CMK (cell line): ENCODE results near the gene NR4A2.

Source experiments
- DNase-seq: peaks from one replicate; pipeline ENCODE4 v3.0.0-alpha.2; 2010; ENCODE audit warnings: low read depth

Gene NR4A2

DNA sequence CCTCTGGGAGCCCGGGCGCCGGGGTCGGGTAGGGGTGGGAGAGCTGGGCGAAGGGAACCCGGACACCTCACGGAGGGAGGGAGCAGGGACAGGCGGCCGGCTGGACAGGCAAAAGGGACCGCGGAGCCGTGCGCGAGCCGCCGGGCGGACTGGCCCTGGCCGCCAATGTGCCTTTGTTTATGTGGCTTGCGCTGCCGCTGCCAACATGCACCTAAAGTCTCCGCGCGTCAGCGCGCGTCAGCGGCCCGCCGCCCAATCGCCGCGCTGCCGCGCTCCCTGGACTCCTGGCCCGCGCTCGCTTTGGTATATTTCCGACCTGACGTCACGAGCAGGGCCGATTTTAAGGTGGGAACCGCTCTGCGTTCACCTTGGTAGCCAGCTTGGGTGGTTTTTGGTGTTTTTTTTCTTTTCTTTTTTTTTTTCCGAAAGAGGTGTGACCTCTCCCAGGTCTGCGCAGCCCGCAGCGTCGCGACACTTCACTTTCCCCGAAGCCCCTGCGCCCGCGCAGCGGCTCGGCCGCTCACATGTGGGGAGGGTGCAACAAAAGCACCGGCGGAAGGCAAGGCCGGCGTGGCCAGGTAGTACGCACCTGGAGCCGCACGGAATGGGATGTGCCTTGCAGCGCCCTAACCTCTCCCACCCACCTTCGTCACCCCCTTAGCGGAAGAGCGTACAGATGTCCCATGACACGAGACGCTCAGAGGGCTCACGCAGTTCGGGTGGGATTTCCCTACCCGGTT lies at the start of gene NR4A2:
NR4A2 (minus strand) TSS at position 188 of the 740 bp plus-strand sequence. CDS start 2,535 bp downstream, outside the sequence.
- no peak for DNase-seq

DNA sequence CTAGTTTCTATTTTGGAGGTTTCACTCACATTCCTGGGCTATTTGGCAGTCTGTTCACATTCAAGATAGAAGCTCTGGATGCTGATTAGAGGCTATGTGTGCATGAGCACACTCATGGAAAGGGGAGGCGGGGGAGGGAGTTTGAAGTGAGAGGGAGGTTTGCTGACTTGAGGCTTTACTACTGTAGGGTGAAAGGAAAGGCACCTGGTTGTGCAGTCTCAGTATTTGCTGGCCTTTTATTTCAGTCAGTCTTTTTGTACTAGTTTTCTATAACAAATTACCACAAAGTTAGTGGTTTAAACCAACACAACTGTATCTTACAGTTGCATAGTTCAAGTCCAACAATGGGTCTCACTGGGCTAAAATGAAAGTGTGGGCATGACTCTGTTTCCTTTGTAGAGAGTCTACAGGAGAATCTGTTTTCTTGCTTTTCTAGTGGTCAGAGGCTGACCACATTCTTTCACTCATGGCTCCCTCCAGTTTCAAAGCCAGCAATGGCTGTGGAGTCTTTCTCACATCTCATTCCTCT lies 47.7 kb upstream of the NR4A2 start:
- DNase-seq: no peak

DNA sequence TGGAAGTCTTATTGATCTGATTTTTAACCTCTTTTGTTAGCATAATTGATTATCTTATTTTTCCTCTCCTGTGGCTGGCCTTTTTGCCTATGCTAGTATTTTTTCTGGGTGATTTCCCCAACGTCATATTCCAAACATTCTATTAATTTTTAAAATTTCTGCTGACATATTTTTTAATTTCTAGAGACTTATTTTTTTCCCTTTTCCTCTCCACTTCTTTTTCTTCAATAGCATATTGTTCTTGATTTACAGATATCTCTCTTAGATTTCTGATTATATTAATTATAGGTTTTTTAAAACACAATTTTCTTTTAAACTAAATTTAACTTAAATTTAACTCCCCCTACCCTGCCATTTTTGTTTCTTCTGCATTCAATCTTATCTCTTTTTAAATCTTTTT lies 47.2 kb upstream of the NR4A2 start:
- no peak for DNase-seq

DNA sequence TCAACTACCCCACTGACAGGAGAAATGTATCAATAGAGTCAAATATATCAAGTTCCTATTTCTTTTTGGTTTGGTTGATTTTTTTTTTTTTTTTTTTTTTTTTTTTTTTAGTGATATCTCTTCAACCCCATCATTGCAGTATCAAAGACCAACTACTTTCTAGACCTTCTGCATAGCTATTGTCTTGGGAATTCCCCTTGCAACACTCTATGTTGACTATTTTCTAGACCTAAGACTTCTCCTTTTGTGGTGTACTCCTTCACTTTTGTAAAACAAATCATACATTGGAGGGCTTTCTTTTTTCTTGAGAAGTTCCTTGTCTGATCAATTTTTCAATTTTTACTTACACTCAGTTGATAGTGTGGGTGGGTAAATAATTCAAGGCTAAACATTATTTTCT lies 46.5 kb upstream of the NR4A2 start:
- no peak for DNase-seq

DNA sequence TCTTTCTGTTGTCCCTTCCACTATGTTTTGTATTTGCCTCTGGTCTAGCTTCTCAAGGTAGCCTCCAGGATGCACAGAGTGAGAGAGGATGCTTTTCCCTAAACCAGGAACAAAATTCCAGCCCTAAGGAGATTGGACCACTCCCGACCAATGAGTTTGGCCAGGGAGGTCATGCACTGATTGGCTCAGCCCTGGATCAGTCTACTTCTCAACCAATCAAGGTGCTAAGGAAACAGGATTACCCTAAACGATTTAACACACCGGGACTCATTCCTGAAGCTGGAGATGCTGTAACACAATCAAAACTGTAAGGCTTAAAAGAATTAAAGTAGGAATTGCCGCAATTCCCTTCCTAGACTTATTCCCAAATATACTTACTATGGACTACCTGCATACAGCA lies 34.2 kb upstream of the NR4A2 start:
- no peak for DNase-seq

DNA sequence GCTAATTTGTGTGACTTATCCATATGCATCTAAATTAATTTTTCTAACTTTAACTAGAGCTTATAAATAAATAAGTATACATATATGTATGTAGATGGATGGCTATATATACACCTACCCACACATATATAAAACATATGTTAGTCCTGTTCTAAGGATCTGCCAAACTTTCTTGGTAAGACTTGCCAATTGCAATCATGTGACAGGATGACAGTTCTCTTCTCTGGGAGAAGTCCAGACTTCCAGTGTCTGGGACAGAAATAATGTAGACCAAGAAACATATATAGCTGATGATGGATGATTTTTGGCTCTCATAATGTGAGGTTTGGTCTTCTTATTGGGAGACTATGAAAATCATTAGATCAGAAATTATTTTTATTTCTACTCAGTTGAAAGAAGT lies 30.6 kb upstream of the NR4A2 start:
- no peak for DNase-seq

DNA sequence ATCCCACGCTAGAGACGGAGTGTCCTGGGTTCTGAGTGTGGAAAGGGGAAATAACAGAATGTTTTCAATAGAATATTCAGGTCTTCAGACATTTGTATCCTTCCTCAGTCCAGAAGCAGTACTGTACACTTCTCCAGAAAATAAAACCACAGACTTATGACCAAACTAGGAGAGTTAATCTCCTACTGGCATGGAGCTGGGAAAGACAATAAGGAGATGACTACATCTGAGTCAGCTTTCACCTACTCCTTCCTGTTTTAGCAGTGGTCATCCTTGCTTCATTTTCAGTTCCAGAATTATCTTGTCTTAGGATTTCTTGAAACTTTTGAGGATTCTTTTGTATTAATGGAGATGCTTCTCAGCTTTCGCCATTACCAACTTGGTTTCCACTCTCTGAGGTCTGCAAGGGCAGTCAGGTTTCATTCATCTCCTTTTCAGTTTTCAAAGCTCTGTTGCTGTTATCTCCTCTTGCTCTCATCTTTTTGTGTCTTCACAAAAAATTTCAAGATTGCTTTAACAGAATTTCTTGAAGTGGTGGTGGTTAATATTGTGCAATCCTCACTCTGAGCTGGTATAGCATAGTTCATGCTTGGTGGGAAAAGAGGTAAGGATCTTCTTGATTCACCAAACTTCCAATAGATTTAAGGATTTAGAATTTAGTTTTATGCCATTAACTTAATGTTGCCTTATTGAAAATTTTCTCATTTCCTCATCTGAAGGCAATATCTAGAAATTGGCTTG lies 23.7 kb upstream of the NR4A2 start:
- no peak for DNase-seq

DNA sequence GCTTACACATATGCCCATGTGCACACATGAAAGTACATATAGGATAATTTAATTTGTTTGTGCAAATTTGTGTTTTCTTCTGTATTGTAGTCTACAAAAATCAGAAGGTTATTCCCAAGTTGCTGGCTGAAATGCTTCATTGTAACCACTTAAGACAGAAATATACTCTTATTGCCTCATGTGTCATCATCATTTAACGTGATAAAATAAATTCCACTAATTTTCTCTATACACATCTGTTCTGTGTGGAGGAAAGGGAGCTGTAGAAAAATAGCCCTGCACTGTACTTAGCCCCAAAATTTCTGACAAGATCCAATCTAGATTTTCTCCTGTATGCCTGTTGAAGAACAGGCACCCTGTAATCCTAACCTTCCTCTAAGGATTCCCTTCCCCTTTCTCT lies 20.4 kb upstream of the NR4A2 start:
- DNase-seq: no peak

DNA sequence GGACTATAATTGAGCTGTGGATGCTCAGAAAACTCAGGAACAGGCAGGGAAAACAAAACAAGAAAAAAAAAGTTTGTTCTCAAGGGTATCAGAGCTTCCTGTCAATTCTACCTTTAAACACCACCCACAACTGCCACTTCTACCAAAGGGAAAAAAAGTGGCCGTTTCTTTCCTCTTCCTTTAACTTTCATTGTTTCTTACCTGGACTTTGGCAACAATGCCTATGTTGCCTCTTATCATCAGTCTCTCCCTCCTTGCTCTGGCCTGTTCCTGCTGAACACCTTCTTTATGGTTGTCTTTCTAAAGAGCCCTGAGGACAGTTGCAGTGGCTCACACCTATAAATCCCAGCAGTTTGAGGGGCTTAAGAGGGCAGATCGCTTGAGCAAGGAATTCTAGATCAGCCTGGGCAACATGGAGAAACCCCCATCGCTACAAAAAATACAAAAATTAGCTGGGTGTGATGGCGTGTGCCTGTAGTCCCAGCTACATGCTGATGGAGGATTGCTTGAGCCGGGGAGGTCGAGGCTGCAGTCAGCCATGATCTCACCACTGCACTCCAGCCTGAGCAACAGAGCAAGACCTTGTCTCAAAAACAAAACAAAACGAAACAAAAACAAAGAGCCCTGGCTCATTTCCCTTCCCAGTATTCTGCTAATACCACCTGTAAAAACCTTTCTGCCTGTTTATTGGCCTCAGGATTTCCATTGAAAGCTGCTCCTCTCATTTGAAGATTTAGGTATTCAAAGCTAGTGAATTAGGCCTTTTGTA lies 18.0 kb upstream of the NR4A2 start:
- no peak for DNase-seq

DNA sequence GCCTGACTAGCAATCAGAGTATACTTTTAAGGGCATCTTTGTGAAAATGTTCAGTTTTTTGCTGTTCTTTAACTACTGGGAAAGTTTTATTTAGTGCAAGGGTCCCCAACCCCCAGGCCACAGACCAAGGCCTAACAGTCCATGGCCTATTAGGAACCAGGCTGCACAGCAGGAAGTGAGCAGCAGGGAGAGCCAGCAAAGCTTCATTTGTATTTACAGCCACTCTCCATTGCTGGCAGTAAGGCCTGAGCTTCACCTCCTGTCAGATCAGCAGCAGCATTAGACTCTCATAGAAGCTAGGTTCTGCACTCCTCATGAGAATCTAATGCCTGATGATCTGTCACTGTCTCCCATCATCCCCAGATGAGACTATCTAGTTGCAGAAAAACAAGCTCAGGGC lies 17.1 kb upstream of the NR4A2 start:
- no peak for DNase-seq

DNA sequence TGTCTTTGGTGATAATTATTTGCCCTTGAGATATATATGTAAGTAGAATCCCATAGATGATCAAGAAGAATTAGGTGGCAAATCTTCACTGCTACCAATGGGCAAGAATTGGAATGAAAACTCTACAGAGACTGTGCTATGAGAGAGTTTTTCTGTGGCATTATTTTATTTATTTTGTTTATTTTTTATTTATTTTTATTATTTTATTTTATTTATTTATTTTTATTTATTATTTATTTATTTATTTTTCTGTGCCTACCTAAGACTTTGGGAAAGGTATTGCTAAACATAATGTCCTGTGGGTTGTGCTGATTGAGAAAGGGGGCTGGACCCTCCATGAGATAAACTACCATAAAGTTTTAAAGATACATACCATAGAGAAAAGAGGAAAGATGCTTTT lies 16.6 kb upstream of the NR4A2 start:
- DNase-seq: no peak

DNA sequence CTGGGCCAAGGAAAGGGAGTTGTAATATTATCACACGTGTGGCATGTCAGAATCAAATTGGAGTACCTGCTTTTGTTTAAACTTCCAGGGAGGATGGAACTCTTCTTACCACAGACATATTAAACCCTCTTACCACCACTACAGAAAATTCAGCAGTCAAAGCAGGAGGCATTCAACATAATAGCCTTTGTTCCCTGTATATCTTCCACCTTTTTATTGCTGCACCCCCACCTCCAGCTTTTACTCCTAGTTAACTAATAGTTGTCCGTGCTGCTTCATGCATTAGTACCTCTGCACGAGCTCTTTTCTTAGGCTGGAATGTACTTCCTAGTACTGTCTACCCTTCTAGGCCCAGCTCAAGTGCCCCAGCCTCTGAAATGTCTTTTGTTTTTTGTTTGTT lies 14.9 kb upstream of the NR4A2 start:
- DNase-seq: no peak

DNA sequence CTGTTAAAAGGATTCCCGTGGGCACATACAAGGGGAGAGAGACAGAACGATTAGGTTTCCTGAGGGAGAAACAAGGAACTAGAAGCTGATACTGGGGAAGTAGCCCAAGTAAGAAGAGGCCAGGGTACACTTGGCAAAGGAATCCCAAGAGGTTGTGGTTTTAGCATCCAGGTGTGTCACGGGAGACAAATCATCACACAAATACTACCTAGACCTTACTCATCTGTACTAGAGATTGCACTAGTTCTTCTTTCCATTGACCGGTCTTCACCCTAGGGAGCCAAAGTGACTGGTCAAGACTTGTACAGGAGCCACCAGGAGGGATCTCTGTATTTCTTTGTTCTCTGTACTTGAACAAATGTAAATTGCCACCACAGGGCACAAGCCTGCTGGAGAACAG lies 14.2 kb upstream of the NR4A2 start:
- DNase-seq: no peak

DNA sequence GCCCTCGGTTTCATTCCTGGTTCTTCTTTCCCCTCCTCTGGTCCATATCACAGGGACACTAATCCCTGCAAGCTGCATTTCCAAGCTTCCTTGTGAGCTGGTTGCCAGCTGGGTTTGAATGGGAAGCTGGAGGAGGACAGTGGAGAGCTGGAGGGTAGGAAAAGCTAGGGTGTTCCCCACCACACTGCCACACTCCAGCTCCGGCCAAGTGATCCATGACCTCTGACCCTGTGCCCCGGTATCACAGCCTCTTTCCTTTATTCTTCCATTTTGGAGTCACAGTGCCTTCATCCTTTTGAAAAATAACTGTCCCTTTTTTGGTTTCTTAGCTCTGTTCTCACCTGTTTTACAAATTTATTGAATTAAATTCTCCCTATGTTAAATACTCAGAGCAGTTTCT lies 13.1 kb upstream of the NR4A2 start:
- no peak for DNase-seq

DNA sequence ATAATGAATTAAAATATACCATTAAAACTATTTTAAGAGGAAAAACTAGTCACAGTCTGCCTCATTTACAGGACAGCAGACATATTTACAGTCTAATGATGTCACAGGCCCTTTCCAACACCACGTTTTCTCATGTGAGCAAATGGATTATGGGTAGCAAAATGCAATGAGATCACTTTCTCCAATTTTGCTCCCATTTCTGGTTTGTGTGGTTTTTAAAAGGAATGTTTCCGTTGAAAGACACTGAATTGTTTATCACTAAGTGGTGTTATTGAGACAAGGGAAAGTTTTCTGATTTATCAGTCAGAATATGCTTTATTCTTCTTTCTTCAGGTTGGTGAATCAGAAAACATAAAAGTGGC lies 11.4 kb upstream of the NR4A2 start:
- DNase-seq: no peak

DNA sequence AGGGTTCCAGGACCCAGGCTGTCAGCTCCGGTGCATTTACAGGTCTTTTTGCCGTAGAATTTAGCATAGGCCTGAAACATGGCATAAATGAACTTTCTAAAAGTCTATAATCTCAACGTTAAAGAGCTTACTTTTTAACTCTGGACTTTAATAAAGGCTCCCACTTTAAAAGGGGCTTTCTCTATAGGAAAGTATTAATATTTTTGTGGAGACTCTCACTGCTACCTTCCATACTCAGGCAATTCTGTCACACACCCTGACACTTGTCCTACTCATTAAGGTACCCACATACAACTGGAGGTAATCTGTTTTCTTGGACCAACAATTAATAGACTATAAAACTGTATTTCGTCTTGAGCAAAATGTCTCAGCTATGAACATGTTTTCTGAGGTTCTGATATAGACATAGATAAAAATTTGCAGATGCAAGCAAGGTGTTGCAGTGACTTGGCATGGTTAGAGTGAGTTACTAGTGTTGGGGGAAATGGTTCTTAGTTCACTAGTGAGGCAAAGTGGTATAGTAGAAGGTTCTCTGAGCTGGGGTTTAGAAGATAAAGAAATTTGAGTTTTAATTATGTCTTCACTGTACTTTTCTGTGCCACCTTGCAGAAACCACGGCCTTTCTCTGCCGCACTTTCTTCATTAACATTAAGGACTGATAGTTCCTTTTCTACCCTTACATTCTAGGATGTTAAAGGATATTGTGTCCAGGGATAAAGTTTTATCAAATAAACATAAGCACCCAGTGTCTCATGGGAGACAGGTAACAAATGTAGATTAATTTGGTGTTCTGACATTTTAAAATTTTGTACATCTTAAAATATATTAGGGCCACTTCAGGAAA lies 10.8 kb upstream of the NR4A2 start:
- no peak for DNase-seq

DNA sequence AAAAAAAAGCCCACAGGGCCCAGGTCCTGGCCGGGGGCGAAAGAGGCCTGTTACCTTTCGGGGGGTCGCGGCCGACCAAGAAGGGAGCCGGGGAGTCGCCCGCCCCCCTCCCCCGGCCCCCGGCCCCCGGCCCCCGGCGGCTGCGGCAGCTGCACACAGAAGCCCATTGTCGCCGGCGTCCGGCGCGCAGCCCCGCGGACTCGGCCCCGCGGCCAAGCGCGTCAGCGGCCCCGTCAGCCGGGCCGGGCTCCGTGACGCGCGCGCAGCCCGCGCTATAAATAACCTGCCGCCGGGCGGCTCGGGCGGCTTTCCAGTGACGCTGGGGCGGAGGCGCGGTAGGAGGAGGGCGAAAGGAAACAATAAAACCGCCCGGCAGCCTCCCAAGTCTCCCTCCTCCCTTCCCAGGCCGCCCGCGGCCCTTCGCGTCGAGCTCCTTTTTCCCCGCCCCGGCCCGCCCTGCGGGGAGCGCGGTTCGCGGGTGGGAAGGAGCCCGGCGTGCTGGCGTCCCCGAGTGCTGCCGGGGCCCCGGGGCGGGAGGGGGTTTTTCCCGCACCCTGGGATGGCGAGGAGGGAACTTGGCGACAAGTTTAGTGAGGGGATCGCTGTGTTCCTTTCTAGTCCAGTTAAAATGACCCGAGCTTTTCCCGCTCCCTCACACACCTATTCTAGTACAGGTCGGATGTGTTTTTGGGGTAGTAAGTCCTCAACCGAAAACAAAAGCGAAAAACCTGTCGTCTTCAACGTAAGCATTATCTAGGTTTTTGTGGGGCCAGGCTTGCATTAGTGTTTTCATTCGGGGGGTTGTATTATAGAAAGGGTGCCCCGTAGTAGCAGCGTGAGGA lies 10.0 kb upstream of the NR4A2 start:
- DNase-seq: no peak

DNA sequence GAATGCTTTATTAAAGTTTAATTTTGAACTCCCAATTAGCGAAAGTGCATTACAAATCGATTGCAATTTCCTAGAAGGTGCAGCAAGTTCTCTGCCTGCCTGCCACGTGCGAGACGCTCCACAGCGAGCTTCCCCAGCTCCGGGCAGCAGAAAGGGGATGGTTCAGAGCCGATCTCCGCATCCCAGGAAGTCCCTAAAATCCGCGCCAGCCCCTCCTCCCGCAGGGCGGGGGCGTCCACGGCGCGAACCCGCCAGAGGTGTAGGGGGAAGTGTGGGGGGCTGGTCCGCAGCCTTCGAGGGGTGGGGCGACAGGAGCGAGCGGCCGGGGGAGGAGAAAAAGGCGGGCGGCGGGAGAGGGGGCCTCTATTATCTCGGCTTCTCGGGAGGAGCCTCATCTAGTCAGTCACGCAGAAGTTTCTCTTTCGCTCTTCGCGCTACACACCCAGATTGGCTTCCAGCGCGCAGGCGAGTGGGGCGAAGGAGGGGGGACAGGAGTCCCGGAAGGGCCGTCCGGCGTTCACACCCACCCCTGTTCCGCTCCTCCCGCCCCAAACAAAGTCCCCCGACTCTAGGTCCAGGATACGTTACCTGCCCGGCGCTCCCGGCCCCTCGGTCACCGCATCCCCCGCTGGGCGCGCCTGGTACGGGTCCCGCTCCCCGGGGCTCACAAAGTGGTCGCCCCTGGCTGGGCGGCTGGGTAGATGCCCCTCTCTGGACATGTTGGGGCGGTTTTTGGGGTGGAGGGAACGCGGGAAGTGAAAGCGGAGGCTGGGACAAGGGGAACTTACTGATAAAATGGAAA lies 9.1 kb upstream of the NR4A2 start:
- DNase-seq: peak; percentile 61

DNA sequence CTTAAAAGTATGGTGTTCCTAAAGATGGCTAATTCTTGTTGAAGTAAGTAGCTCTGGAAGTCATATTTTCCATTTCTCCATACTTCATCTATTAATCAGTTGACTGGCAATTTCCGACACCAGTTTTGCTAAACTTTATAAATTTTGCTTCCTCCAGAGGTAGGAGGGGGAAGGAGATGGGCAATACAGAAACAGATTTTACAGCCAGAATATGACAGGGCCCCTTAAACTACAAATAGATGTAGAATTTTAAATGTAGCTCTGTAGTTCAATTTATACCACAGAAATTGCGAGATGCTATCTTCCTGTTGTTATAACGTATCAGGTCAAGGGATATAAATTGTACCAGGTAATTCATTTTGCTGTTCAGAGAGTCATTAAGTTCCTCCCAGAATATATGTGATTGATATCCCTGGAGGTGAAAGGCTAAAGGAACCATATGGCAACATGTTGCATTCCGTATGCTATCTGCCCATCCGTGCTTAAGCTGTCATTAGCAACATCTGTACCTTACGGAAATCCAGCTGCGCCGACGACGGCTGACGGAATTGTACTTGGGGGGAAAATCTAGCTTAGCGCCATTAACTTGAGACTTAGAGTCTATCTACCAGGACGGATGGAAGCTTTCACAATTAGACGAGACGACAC lies 8.4 kb upstream of the NR4A2 start:
- DNase-seq: no peak

DNA sequence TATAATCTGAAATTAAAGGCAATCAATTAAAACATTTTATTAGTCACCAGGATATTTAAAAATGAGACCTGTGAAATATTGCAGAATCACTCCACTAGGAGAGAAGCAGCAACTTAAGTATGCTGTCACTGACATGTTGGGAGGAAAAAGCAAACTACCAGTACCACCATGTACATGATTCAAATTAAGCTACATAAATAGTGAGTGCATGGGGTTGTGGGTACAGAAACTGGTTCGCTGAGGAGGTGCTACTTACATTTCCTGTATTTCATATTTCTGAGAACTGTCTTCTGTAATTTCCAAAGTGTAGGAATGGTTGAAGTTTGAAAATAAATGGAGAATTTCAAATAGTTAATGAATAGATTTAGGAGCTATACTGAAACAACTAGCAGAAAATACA lies 7.9 kb upstream of the NR4A2 start:
- DNase-seq: no peak
